Measurements from ENCODE around the gene OSBPL6. TPM values are rescaled to one million over a fixed set of nuclear protein-coding genes. Genes with fewer than 3 reads are reported as not detected.

The OSBPL6 gene
- total and polyA plus RNA-seq, 9 of the 15 experiments (the other 6 are each of a cell fraction or from before 2014, with no cell fraction given) = 3.4 to 12.7 (median 9.3) TPM

DNA sequence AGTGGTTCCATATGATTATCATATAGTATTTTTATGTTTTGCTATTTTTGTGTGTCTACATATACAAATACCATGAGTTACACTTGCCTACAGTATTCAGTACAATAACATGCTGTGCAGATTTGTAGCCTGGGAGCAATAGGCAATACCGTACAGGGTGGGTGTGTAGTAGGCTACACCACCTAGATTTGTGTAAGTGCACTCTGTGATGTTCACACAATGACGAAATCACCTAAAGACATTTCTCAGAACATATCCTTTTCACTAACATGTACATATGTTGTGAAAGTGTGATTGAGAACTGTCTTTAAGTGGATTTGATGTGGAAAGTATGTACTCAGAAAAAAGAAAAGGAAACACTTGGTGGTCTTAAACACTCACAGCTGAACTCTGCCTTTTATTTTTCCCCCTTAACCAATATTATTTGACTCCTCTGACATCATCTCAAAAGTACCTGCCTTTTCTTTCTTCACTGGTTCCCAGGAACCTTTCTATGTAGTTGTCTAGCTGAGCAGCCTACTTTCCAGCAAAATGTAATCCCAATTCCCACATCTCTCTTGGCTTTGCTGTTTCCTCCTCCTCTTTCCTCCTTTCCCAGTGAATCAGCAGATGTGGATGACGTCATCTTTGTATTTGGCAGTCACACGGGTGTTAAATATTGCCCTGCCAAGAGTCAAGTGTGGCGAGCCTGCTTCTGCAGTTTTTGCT lies 47.7 kb downstream of the OSBPL6 start (continued):
- TF ChIP-seq, protein P1, sequence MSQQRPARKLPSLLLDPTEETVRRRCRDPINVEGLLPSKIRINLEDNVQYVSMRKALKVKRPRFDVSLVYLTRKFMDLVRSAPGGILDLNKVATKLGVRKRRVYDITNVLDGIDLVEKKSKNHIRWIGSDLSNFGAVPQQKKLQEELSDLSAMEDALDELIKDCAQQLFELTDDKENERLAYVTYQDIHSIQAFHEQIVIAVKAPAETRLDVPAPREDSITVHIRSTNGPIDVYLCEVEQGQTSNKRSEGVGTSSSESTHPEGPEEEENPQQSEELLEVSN (IDR thresholded peaks at IDR 0.05; ENCODE audit: borderline replicate concordance in 1 of 2, extremely low read depth in 1 of 2, insufficient read depth in 1 of 2, insufficient read length in 1 of 2, low read depth in 1 of 2, low read length in 1 of 2, poor library complexity in 1 of 2, severe bottlenecking in 1 of 2) = no peak
- TF ChIP-seq, protein P2, sequence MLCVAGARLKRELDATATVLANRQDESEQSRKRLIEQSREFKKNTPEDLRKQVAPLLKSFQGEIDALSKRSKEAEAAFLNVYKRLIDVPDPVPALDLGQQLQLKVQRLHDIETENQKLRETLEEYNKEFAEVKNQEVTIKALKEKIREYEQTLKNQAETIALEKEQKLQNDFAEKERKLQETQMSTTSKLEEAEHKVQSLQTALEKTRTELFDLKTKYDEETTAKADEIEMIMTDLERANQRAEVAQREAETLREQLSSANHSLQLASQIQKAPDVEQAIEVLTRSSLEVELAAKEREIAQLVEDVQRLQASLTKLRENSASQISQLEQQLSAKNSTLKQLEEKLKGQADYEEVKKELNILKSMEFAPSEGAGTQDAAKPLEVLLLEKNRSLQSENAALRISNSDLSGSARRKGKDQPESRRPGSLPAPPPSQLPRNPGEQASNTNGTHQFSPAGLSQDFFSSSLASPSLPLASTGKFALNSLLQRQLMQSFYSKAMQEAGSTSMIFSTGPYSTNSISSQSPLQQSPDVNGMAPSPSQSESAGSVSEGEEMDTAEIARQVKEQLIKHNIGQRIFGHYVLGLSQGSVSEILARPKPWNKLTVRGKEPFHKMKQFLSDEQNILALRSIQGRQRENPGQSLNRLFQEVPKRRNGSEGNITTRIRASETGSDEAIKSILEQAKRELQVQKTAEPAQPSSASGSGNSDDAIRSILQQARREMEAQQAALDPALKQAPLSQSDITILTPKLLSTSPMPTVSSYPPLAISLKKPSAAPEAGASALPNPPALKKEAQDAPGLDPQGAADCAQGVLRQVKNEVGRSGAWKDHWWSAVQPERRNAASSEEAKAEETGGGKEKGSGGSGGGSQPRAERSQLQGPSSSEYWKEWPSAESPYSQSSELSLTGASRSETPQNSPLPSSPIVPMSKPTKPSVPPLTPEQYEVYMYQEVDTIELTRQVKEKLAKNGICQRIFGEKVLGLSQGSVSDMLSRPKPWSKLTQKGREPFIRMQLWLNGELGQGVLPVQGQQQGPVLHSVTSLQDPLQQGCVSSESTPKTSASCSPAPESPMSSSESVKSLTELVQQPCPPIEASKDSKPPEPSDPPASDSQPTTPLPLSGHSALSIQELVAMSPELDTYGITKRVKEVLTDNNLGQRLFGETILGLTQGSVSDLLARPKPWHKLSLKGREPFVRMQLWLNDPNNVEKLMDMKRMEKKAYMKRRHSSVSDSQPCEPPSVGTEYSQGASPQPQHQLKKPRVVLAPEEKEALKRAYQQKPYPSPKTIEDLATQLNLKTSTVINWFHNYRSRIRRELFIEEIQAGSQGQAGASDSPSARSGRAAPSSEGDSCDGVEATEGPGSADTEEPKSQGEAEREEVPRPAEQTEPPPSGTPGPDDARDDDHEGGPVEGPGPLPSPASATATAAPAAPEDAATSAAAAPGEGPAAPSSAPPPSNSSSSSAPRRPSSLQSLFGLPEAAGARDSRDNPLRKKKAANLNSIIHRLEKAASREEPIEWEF (CRISPR knock-in tag; IDR thresholded peaks at IDR 0.05) = no peak
- TF ChIP-seq RAD21 (CRISPR knock-in tag; conservative IDR thresholded peaks at IDR 0.05 in 1 of 2, IDR thresholded peaks at IDR 0.05 in 1 of 2) (no peak), MTA3 (IDR thresholded peaks at IDR 0.05; ENCODE audit: borderline replicate concordance) (no peak), RFX5 (IDR thresholded peaks at IDR 0.05; ENCODE audit: low read depth, low read length) (no peak), TEAD4 (IDR thresholded peaks at IDR 0.05; ENCODE audit: low read length) (no peak), TEAD4 (CRISPR knock-in tag; IDR thresholded peaks at IDR 0.05; ENCODE audit: borderline replicate concordance) (no peak), HMGN3 (IDR thresholded peaks at IDR 0.05; ENCODE audit: borderline replicate concordance, extremely low read depth, insufficient read length, low read depth, low read length) (no peak), ZNF384 (IDR thresholded peaks at IDR 0.05; ENCODE audit: low read depth, low read length) (no peak), SIX5 (IDR thresholded peaks at IDR 0.05; ENCODE audit: borderline replicate concordance in 1 of 2, insufficient read depth in 1 of 2, low read depth in 1 of 2, low read length in 2 of 2) (no peak), TAF1 (IDR thresholded peaks at IDR 0.05; ENCODE audit: control insufficient read depth, extremely low read depth, insufficient read depth, low read length, severe bottlenecking) (no peak), ZNF586 (CRISPR knock-in tag; conservative IDR thresholded peaks at IDR 0.05) (no peak), POLR2H (tag; IDR thresholded peaks at IDR 0.05; ENCODE audit: low read depth) (no peak), ETS2 (tag; IDR thresholded peaks at IDR 0.05; ENCODE audit: borderline replicate concordance, poor library complexity, severe bottlenecking) (no peak), HDAC2 (IDR thresholded peaks at IDR 0.05) (0 out of 2 replicates have a peak, but pooled peaks have one; percentile 51), CEBPZ (IDR thresholded peaks at IDR 0.05; ENCODE audit: borderline replicate concordance, low read depth, low read length) (no peak)
